PC-3 (cell line): ENCODE results near the gene B3GNT2. TPM values are rescaled to one million over a fixed set of nuclear protein-coding genes. Genes with fewer than 3 reads are reported as not detected.

ENCODE experiments used
- ATAC-seq: fragments of 200-7000 bp; cut with Tn5 transposase; 2 replicates; pipeline ENCODE4 v1.9.1; 2020; ENCODE audit warnings: mild to moderate bottlenecking, moderate library complexity
- BruUV-seq: library from RNA; stranded (reverse); fragments of 400-500 nt; replicated peaks from 2 replicates; lab custom pipeline; 2021; lab: Mats Ljungman, UMichigan
- CTCF ChIA-PET: fragments of 300-600 bp; sonication (Branson Sonifier 250); formaldehyde crosslinking; loops from one replicate; lab custom pipeline; 2022; ENCODE audit warnings: antibody characterized with exemption; lab: Charles Lee
- POLR2A ChIA-PET: fragments of 300-600 bp; sonication (Branson Sonifier 250); formaldehyde crosslinking; loops from one replicate; lab custom pipeline; 2022; ENCODE audit warnings: antibody characterized with exemption; ENCODE audit not compliant: unreplicated experiment; lab: Charles Lee
- DNase-seq: peaks from one replicate; pipeline ENCODE4 v3.0.0-alpha.2; 2015
- H2AFZ ChIP-seq: fragments of 300-600 bp; sonication (generic); 2 replicates; pipeline ENCODE4 v1.6.0; 2016; ENCODE audit warnings: antibody characterized with exemption, low read length
- H3F3A ChIP-seq: fragments of 300-600 bp; sonication (generic); one replicate; pipeline ENCODE4 v1.6.0; 2017; ENCODE audit warnings: antibody characterized with exemption, low read length, control low read depth, mild to moderate bottlenecking; ENCODE audit not compliant: unreplicated experiment
- H3K27ac ChIP-seq: fragments of 300-600 bp; sonication (generic); 2 replicates; pipeline ENCODE4 v1.5.1; 2016; ENCODE audit warnings: mild to moderate bottlenecking, low read length
- H3K27me3 ChIP-seq: fragments of 300-600 bp; sonication (generic); 2 replicates; pipeline ENCODE4 v1.6.1; 2016; ENCODE audit warnings: low read length, mixed read lengths
- H3K36me3 ChIP-seq: fragments of 300-600 bp; sonication (generic); 2 replicates; pipeline ENCODE4 v1.6.1; 2016; ENCODE audit warnings: low read depth, mixed run types, low read length, mixed read lengths
- H3K4me1 ChIP-seq: fragments of 300-600 bp; sonication (generic); 2 replicates; pipeline ENCODE4 v1.5.1; 2016; ENCODE audit warnings: low read length; ENCODE audit not compliant: insufficient read depth
- H3K4me2 ChIP-seq: fragments of 300-600 bp; sonication (generic); 2 replicates; pipeline ENCODE4 v1.6.0; 2016; ENCODE audit warnings: low read length
- H3K4me3 ChIP-seq: fragments of 300-600 bp; sonication (generic); 2 replicates; pipeline ENCODE4 v1.5.1; 2016; ENCODE audit warnings: mild to moderate bottlenecking, low read length, mixed read lengths
- H3K79me2 ChIP-seq: fragments of 300-600 bp; sonication (generic); 2 replicates; pipeline ENCODE4 v1.6.1; 2017; ENCODE audit warnings: low read length, mixed read lengths
- H3K9ac ChIP-seq: fragments of 300-600 bp; sonication (generic); 2 replicates; pipeline ENCODE4 v1.6.0; 2016; ENCODE audit warnings: mild to moderate bottlenecking, low read length
- H3K9me2 ChIP-seq: fragments of 300-600 bp; sonication (generic); replicated peaks from 2 replicates; pipeline ENCODE4 v1.6.1; 2016; ENCODE audit warnings: mixed run types, low read length, mixed read lengths
- H3K9me3 ChIP-seq: fragments of 300-600 bp; sonication (generic); 2 replicates; pipeline ENCODE4 v1.6.1; 2016; ENCODE audit warnings: low read length, mixed read lengths
- H4K20me1 ChIP-seq: fragments of 300-600 bp; sonication (generic); 2 replicates; pipeline ENCODE4 v1.6.1; 2016; ENCODE audit warnings: low read length, mixed read lengths
- EZH2 ChIP-seq: fragments of 300-600 bp; sonication (generic); IDR thresholded peaks from one replicate; pipeline ENCODE4 v1.6.1; 2017; ENCODE audit warnings: antibody characterized with exemption, mild to moderate bottlenecking, low read length; ENCODE audit not compliant: unreplicated experiment
- EZH2phosphoT487 ChIP-seq: fragments of 300-600 bp; sonication (generic); IDR thresholded peaks from 2 replicates; pipeline ENCODE4 v1.6.1; 2018; ENCODE audit warnings: mild to moderate bottlenecking, antibody characterized with exemption, low read length, borderline replicate concordance
- intact Hi-C: fragments of 100-400 bp; cut with micrococcal nuclease; formaldehyde crosslinking; loops from 2 replicates; pipeline ENCODE4 v1.9.0; 2023
- total RNA-seq: library from RNA; depleted of rRNA; stranded (reverse); fragments of >200 nt; gene quantifications from 2 replicates; pipeline ENCODE4 v1.2.3, GENCODE V29; 2014
- TF ChIP-seq, protein P1 (sequence below): fragments of 300-600 bp; sonication (generic); conservative IDR thresholded peaks from 2 replicates; pipeline ENCODE4 v1.5.1; 2017; ENCODE audit warnings: antibody characterized with exemption, low read depth, mild to moderate bottlenecking, low read length

The B3GNT2 gene
- total RNA-seq, 1 experiment from 2014 or later = 18.0 TPM

DNA sequence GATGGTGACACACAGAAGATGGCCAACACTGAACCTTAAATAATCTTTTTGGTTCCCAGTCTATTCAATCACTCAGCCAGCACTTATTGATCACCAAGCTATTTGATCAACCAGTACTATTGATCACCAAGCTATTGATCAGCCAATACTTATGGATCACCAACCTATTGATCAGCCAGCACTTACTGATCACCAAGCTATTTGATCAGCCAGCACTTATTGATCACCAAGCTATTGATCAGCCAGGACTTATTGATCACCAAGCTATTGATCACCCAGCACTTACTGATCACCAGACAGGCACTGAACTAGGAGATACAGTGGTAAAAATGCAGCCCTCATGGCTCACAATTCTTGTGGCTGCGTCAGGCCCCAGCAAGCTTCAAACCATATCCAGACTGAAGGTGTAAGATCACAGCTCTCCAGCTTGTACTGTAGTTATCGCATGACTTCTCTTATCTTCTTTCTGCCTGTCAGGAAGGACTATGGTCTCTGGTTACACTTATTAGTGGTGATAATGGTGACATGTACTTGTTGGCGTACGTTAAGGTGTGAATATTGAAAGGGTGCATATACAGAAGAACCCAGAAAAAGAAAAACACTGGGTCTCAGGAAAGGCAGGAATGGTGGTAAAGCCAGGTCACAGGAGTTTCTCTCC lies 18.4 kb upstream of the B3GNT2 start:
- Histone ChIP-seq H3K79me2 (no peaks in the 10 kb centered on the region), H3K36me3 (no peaks in the 10 kb centered on the region), H4K20me1 (no peaks in the 10 kb centered on the region), H2AFZ (no peak overlapping the region), H3K4me2 (no peak overlapping the region), H3K4me3 (no peak overlapping the region), H3K27me3 (no peaks in the 10 kb centered on the region), H3K9me3 (no peaks in the 10 kb centered on the region), H3F3A (no peaks in the 10 kb centered on the region), H3K4me1 (no peaks in the 10 kb centered on the region), H3K9me2 (no peaks in the 10 kb centered on the region), H3K9ac (no peak overlapping the region), H3K27ac (no peak overlapping the region)
- BruUV-seq = no TSS peak
- no peak for TF ChIP-seq EZH2phosphoT487
- DNase-seq (no peak), ATAC-seq (no peak)
- POLR2A ChIA-PET = interaction anchor here (0.5 to 0.6 kb wide), 2 partner anchors 14 to 23 kb away, joined by 3 to 4 read pairs; no protein-coding TSS in a partner anchor
- intact Hi-C loops = no loop called here
- CTCF ChIA-PET = no interaction called here

DNA sequence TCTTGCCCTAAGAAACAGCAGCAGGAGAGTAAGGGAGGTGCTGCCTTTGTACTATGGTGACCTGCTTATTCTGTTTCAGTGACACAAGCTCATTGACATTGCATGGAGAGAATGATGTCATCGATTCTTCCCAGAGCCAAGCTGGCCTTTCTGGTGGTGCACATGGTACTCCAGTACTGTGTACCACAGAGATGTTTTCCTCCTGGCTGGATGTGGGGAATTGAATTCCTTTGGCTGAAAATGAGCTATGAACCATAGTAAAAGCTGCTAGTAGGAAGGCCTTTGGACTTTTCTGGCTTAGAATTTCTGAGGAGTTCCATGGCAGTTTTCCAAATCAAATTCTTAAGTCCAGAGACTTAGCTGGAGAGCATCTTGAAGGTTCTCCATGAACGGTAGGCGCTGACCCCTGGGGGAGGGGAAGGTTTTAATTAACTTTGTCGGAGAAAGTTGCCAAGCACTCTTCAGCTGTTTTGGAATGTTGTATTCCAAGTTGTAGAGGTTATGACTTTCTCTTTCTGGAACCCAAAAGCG lies 17.1 kb upstream of the B3GNT2 start:
- H3K27ac ChIP-seq = no peak overlapping the region
- DNase-seq = no peak
- no TSS peak for BruUV-seq
- no peaks in the 10 kb centered on the region for H4K20me1 ChIP-seq
- POLR2A ChIA-PET = no interaction called here
- H3K9me3 ChIP-seq = no peaks in the 10 kb centered on the region
- H3K4me3 ChIP-seq = no peak overlapping the region
- no peaks in the 10 kb centered on the region for H3K36me3 ChIP-seq
- H3K27me3 ChIP-seq = no peaks in the 10 kb centered on the region
- no peaks in the 10 kb centered on the region for H3K79me2 ChIP-seq
- no peak for ATAC-seq
- H3K4me2 ChIP-seq = no peak overlapping the region
- H3K9me2 ChIP-seq = no peaks in the 10 kb centered on the region
- H3F3A ChIP-seq = no peaks in the 10 kb centered on the region
- TF ChIP-seq EZH2 (no peak), EZH2phosphoT487 (no peak)
- TF ChIP-seq, protein P1, sequence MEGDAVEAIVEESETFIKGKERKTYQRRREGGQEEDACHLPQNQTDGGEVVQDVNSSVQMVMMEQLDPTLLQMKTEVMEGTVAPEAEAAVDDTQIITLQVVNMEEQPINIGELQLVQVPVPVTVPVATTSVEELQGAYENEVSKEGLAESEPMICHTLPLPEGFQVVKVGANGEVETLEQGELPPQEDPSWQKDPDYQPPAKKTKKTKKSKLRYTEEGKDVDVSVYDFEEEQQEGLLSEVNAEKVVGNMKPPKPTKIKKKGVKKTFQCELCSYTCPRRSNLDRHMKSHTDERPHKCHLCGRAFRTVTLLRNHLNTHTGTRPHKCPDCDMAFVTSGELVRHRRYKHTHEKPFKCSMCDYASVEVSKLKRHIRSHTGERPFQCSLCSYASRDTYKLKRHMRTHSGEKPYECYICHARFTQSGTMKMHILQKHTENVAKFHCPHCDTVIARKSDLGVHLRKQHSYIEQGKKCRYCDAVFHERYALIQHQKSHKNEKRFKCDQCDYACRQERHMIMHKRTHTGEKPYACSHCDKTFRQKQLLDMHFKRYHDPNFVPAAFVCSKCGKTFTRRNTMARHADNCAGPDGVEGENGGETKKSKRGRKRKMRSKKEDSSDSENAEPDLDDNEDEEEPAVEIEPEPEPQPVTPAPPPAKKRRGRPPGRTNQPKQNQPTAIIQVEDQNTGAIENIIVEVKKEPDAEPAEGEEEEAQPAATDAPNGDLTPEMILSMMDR = no peak
- H3K4me1 ChIP-seq = no peaks in the 10 kb centered on the region
- H2AFZ ChIP-seq = no peak overlapping the region
- intact Hi-C loops = no loop called here
- H3K9ac ChIP-seq = no peak overlapping the region
- CTCF ChIA-PET = no interaction called here

DNA sequence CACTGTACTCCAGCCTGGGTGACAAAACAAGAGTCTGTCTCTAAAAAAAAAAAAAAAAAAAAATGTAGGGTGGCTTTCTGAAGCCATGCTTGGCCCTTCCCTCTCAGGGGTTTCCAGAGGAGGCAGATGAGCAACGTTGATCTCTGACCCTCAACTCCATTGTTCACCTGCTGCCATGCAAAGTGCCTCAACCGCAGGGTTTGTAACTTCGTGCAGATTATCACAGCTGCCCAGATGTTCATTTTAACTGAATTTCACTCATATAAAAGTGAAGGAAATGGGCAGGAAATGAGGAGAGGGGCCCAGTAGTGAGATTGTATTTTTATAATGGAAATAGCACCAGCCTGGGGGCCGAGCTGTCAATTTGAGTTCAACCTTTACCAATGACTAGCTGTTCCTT lies 14.9 kb upstream of the B3GNT2 start:
- no peak overlapping the region for H3K9ac ChIP-seq

More for the DNA sequence above, 14.9 kb upstream of the B3GNT2 start:
- Histone ChIP-seq H3K9me3 (no peaks in the 10 kb centered on the region), H3K4me3 (no peak overlapping the region), H3K4me1 (no peaks in the 10 kb centered on the region), H3K36me3 (no peaks in the 10 kb centered on the region), H2AFZ (no peak overlapping the region), H3F3A (no peaks in the 10 kb centered on the region), H3K9me2 (no peaks in the 10 kb centered on the region), H3K79me2 (no peaks in the 10 kb centered on the region), H4K20me1 (no peaks in the 10 kb centered on the region), H3K27me3 (no peaks in the 10 kb centered on the region), H3K4me2 (no peak overlapping the region), H3K27ac (no peak overlapping the region)
- CTCF ChIA-PET = no interaction called here
- TF ChIP-seq EZH2phosphoT487 (no peak), EZH2 (no peak)
- TF ChIP-seq, protein P1 = no peak
- POLR2A ChIA-PET = no interaction called here
- no TSS peak for BruUV-seq
- DNase-seq = no peak
- no peak for ATAC-seq
- intact Hi-C loops = no loop called here
